GM21723 (cell line): ENCODE measurements around the gene ZNF667.

Experiments used
- ATAC-seq: cut with Tn5 transposase; IDR thresholded peaks from one replicate; pipeline ENCODE4 v1.9.1; 2021; ENCODE audit warnings: mild to moderate bottlenecking, moderate library complexity; ENCODE audit not compliant: unreplicated experiment

ZNF667 gene

GRCh38 chr19:56393119-56394012 lies 83.8 kb downstream of the ZNF667 start, which contains the start of gene ZNF582:
ZNF582 (minus strand) TSS chr19:56393534; CDS start chr19:56391752, 1,782 bp downstream.
- peak; percentile 95 for ATAC-seq
